GM21786 (cell line): Measurements from ENCODE around the gene VAMP5.
"Not testable (repeated sequence)": the region's sequence is repeated elsewhere in the genome, so short reads cannot be mapped to it uniquely, and the experiment has no call there.

Experiments used
- ATAC-seq: cut with Tn5 transposase; IDR thresholded peaks from one replicate; pipeline ENCODE4 v1.9.1; 2021; ENCODE audit not compliant: unreplicated experiment

VAMP5 gene, protein sequence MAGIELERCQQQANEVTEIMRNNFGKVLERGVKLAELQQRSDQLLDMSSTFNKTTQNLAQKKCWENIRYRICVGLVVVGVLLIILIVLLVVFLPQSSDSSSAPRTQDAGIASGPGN

DNA sequence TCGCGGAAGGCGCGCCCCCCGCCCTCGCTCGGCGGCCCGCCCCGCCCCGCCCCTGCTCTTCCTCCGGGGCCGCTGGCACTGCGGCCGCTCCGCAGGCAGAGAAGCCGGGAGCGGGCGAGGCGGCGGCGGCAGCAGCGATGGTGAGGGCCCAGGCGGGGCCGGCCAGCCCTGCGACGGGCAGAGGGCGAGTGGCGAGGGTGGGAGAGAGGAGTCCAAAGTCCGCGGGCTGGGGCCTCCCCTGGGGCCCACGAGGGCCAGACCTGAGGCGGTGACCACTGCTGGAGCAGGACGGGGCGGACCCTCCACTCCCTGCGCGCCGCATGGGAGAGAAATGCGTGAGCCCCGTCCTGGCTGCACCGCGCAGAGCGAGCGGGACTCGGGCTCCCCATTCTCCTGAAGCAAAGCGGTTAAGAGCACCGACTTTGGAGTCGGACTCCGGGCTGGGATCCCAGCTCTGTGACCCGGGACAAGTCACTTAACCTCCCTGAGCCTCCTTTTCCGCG lies at the start of gene VAMP5:
TSS of gene VAMP5 (plus strand) at position 78 of the 503 bp plus-strand sequence. CDS start at position 138, 60 bp downstream.
- peak; percentile 24 for ATAC-seq

DNA sequence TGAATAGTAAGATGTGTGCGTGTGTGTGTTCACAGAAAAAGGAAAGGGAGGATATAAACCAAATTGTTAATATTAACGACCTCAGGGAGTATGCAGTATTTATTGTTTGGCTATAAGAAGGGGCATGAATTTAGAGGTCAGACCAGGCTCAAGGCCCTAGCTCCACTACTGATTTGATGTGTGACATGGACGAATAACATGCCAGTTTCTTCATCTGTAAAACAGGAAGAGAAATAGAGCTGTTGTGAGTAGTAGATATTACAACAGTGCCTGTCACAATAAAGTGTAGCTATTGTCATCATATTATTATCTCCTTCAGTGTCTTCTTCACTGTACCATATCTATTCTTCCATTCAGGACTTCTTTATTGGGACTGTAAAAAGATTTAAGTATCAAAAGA lies 49.4 kb upstream of the VAMP5 start:
- no peak for ATAC-seq

DNA sequence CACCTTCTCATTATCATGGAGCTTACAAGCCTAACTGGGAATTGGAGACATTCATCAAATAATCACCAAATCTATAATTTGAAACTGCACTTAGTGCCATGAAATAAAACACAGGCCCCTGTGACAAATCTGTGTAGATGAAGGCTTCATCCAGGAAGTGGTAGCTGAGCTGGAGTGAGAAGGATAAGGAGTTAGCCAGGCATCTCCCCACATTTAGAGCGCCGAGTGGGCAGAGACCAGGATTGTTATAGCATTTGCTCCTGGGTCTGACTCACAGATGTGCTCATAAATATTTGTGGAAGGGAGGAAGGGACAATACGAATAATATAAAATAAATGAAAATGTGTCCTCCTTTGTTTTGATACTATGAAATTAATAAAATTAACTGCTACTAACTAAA lies 47.8 kb upstream of the VAMP5 start:
- ATAC-seq, result no peak

DNA sequence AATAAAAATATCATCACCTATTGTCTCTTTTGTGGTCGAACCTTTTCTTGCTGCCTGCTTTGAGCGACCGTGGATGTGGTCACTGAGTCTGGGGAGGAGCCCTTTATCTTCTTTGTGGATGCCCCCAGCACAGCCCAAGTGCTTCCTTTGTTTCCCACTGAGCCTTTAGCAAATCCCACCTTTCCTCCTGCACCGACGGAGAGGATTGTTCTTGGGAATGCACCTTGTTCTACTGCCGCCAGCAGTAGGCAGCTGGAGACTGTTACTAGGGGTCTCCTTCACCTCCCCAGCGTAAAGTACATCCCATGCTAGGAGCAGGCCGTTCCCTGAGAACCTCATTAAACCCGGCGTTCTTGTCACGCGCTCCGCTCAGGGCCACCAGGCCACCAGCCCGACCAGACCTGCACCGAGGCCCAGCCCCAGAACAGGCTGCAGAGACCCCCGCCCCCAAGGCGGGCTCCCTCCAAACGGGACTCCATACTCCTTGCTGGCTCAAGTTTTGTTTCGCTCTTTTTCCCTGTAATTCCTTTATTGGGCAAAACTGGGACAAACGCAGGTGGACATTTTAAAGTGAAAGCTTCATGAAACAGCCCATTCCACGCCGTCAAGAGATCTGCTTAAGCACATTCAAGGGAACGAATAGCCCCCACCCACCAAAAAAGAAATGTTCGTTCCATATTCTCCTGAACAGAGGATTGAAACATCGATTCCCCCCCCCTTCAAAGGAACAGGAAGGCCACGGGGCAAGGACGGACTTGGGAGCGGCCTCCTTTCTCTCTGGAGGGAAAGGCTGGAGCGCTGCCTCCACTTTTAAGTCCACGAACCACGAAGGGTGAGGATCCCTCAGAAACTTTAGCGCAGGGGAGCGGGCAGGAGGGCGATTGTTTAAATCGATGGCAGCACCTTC lies 46.4 kb upstream of the VAMP5 start:
- no peak for ATAC-seq

DNA sequence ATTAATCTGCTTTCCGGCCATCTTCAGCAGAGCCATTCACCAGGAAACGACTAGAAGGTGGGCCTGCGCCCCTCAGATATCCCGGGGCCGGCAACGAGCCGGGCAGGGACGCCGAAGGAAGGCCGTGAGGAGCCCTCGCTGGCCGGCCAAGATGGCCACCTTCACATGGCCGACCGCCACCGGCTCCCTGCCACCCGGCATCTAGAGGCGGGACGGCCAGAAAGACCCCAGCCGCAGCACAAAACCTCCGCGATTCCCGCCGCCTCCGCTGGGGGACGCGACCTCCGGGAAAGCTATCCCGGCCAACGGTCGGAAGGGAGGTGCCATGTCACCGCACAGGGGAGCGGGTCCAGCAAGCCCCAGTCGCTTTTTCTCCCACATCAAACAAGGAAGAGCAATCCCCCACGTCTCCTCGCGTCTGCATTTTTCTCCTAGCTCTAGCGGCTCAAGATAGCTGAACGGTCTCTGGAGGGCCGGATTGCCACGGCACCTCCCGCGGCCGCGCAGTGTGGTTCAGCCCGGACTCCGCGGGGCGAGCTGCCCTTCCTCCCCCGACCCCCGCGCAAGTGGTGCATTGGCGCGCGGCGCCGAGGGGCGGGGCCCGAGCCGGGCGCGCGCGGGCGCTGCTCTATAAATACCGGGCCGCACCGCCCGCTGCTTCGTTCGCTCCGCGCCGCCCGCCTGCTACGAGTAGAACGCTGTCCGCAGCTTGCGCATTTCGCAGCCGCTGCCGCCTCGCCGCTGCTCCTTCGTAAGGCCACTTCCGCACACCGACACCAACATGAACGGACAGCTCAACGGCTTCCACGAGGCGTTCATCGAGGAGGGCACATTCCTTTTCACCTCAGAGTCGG lies 45.5 kb upstream of the VAMP5 start, which contains the start of gene MAT2A:
TSS of gene MAT2A (plus strand) at position 662 of the 854 bp plus-strand sequence. CDS start at position 782, 120 bp downstream.
- ATAC-seq, result peak; percentile 64

DNA sequence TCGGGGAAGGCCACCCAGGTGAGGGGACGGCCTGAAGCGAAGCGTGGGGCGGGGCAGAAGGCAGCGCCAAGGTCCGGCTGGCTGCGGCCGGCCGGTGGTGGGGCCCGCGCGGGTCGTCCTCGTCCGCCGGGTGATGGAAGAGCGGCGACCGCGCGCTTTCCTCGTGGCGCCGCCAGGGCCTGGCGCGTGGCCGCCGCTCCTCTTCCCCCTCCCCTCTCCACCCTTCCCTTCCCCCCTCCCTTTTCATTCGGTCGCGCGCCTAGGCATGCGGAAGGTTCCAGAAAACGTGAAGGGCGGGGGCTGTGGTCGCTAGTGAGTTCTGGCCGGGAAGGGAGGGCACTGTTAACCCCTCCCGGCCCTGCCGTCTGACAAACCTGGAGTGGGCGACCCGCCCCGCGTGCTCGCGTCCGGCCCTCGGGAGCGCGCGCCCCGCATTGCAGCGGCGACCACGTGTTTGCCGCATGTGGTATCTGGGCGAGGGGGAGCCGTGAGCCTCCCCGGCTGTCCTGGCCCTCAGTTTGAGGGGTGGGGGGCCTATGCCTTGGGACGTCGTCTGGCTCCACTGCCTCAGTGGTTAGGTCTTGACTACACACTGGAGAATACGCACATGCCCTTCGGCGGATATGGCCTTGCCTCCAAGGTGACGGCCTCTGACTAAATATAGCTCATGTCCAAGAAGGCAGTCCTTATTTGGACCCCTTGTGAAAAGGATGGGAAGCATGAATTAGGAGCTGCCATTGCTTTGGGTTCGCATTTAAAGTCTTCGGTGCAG lies 44.7 kb upstream of the VAMP5 start:
- ATAC-seq, result peak; percentile 18

DNA sequence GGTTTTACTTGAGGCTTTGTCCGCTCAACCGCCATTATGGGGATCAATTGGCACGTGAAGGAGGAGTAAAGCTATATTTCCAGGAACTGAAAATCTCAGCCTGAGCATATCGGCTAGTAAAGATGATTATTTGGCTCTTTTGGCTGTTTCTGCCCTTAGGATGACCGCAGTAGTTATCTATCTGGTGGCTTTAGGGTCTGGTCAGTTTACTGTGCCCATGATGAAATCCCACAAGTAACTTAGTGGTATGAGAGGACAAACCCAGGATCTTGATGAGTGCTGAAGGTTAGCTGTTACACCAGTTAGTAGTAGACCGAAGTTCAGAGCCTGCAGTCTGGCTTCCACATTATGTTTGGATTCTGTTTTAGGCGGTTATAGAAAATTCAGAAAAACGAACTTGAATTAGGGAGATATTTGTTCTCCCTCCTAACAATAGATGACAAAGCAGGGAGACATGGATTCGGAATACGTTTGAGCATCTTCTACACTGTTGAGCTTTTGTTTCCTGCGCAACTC lies 44.0 kb upstream of the VAMP5 start:
- ATAC-seq, result no peak

DNA sequence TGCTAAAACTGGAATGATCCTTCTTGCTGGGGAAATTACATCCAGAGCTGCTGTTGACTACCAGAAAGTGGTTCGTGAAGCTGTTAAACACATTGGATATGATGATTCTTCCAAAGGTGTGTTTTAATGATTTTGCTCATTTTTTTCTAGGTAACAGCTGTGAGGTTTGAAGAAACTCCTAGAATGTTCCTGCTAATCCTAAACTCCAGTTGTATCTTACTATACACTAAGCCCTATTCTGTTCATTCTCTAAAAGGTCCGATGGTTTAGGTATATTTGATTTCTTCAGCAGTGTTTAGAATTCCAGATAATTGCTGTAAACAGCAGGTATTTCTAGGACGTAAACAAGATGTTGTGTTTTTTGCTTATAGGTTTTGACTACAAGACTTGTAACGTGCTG lies 43.0 kb upstream of the VAMP5 start:
- ATAC-seq, result no peak

DNA sequence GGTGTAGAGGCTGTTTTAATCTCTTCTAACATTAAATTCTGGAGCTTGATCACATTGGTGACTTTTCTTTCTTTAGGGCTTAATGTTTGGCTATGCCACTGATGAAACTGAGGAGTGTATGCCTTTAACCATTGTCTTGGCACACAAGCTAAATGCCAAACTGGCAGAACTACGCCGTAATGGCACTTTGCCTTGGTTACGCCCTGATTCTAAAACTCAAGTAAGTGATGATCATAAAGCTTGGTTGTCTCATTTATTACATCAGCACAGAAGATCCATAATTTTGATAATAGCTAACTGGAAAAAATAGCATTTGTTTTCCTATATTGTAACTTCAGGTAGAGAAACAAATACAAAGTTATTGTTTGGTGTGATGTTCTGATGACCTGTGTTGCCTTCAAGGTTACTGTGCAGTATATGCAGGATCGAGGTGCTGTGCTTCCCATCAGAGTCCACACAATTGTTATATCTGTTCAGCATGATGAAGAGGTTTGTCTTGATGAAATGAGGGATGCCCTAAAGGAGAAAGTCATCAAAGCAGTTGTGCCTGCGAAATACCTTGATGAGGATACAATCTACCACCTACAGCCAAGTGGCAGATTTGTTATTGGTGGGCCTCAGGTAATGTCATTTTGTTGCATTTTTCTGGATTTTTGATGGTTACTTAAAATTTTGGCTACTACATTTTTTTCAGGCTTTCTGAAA lies 42.3 kb upstream of the VAMP5 start:
- ATAC-seq, result no peak

DNA sequence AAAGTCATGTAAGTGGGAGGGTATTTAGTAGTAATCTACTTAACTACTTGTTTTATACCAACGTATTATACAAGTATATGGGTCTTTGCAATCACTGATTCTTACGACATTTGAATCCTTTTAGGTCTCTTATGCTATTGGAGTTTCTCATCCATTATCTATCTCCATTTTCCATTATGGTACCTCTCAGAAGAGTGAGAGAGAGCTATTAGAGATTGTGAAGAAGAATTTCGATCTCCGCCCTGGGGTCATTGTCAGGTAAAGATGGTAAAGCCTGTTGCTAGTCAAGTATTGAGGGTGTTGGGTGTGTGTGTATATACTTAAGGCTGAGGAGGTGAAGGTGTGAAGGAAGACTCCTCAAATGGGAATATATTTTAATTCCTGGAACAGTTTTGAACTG lies 41.5 kb upstream of the VAMP5 start:
- no peak for ATAC-seq

DNA sequence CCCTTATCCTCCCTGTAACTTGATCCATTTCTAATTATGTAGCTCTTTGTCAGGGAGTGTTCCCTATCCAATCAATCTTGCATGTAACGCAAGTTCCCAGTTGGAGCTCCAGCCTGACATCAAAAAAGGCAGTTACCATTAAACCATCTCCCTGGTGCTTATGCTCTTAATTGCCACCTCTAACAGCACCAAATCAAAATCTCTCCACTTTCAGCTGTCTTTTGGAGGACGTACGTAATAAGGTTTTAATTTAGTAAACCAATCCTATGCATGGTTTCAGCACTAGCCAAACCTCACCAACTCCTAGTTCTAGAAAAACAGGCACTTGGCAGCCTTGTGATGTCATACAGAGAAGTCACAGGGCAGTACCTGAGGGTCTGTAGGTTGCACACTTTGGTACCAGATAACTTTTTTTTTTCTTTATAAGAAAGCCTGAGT lies 40.0 kb upstream of the VAMP5 start:
- ATAC-seq, result not testable (repeated sequence)

DNA sequence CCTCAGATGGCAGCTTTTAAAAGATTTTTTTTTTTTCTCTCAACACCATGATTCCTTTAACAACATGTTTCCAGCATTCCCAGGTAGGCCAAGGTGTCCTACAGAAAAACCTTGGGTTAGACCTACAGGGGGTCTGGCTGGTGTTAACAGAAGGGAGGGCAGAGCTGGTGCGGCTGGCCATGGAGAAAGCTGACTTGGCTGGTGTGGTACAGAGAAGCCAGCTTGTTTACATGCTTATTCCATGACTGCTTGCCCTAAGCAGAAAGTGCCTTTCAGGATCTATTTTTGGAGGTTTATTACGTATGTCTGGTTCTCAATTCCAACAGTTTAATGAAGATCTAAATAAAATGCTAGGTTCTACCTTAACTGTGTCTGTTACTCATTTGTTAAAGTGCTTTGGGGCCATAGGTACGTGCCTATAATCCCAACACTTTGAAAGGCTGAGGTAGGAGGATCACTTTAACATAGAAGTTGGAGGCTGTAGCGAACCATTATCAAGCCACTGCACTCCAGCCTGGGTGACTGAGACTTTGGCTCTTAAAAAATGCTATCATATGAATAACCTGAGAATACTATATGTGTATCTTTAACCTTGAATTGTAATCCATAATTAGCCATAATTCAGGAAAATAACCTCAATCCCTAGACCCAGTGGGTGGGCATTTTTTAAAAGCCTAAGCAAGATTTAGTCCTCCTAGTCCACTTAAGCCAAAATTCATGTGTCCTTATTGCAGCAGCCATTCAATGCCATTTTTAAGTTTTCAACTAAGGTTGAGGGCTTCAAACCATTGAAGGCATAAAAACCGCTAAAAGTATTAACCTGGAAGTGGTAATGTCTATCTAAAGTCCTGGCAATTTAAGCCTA lies 39.1 kb upstream of the VAMP5 start:
- not testable (repeated sequence) for ATAC-seq

DNA sequence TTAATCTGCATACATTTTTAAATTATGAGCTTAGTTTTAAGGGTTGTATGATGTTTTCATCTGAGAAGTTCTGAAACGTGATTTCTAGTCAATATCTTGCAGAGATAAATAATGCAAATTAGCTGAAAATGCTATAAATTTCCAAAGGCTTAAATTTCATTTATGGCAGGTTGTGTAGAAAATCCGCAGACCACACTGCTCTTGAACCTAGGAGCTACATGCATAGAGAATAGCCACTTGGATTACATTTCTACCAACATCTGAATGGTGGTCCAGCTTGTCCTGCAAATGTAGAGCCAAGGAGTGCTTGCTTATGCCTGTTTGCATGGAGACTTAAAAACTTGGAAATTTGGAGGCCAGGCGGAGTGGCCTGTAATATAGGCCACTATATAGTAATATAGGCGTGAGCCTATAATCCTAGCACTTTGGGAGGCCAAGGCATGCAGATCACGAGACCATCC lies 38.4 kb upstream of the VAMP5 start:
- no peak for ATAC-seq

DNA sequence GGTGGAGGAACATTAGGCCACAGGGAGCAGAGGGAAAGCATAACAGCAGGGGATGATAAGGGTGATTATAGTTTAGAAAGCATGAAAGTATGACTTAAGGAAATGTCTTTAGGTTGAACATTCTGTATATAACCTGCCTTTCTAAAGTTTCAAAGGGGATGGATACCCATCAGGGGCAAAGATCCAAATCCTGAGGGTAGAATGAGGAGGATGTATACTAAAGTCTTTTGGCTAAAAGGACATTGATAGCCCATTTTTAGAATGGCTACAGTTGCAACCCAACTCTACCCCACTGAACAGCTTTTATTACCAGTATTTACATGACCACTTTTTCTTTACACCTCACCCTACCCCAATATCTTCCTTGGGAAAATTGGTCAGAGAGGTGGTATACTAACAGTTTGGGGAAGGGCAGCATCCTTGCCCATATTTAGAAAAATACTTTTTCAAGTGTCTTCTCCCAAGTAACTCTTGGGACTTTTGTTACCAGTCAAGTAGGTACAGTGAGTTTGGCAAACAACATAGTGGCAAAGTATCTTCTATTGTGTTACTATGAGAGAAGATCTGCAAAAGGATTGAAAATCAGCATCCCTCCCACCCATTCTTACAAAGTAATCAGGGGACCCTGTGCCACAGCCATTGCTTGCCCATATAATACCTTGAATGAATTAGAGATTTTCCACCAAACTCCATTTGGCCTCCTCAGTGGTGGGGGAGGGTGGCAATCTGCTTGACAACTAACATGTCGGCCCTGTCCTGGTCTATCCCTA lies 37.0 kb upstream of the VAMP5 start:
- no peak for ATAC-seq

DNA sequence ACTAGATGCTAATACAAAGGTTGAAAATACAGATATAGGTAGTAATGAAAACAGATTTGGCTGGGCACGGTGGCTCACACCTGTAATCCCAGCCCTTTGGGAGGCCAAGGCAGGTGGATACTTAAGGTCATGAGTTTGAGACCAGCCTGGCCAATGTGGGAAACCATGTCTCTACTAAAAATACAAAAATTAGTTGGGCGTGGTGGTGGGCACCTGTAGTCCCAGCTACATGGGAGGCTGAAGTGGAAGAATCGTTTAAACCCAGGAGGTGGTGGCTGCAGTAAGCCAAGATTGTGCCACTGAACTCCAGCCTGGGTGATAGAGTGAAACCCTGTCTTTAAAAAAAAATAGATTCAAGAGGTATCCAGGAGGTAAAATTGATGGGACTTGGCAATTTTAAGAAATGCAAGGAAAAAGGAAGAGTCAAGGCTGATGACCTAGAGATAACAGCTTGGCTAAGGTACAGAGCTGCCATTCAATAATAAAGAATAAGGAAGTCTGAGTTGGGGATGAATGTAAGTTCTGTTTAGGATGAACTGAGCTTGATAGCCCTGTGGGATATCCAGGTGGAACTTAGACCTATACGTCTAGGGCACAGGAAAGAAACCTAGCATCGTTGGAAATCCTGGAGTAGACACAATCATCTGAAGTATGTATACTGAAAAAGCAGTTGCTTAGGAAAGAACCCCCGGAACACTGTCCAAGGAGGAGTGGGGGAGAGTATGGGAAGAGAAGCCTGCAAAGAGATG lies 36.2 kb upstream of the VAMP5 start:
- ATAC-seq, result no peak

DNA sequence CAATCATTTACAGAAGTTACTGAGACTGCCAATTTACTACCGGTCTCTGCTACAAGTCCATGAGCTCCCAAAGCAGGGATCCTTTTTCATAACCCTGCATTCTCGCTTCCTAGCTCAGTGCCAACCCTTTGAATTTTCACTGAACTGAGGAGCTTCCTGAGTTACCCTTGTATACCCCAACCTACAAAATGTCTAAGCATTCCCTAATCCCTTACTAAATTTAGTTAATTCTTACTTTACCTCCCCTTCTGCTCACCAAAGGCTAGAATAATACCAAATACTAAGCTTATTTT lies 35.7 kb upstream of the VAMP5 start:
- no peak for ATAC-seq

DNA sequence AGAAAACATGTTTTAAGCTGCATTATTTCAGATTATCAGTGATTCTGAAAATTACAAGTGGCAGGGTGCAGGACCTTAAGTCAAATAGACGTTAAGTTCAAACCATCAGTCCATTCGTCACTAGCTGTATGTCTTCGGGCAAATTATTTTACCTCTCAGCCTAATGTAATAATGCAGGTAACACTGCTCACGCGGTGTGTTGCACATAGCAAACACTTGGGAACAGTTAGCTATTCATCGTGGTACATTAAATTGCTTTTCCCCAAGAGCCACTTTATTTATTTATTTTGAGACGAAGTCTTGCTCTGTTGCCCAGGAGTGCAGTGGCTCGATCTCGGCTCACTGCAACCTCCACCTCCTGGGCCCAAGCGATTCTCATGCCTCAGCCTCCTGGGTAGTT lies 35.1 kb upstream of the VAMP5 start:
- no peak for ATAC-seq
